Esophagus squamous epithelium (tissue), 5 donors: Measurements from ENCODE around the gene SLC6A19. TPM values are rescaled to one million over a fixed set of nuclear protein-coding genes. Genes with fewer than 3 reads are reported as not detected.

Experiments used
- DNase-seq: peaks from one replicate; lab custom pipeline; 2025; lab: John Stamatoyannopoulos, UW
- H3K27ac ChIP-seq, 4 donors: fragments of 200-600 bp; sonication (generic); one replicate each; pipeline ENCODE4 v1.5.1; 2016 to 2019; ENCODE audit warnings: mild to moderate bottlenecking in 1 of 4
- H3K27me3 ChIP-seq, 4 donors: fragments of 200-600 bp; sonication (generic); 1 replicate in 3 of 4; 2 replicates in 1 of 4; pipeline versions ENCODE4 v1.5.1 to v1.6.0; 2017 to 2021; ENCODE audit warnings: antibody characterized with exemption in 1 of 4
- H3K36me3 ChIP-seq, 3 donors: fragments of 200-600 bp; sonication (generic); one replicate each; pipeline ENCODE4 v1.5.1; 2016 to 2019
- H3K4me1 ChIP-seq, 3 donors: fragments of 200-600 bp; sonication (generic); one replicate each; pipeline ENCODE4 v1.5.1; 2017 to 2019
- H3K4me3 ChIP-seq, 4 donors: fragments of 200-600 bp; sonication (generic); 1 replicate in 3 of 4; 2 replicates in 1 of 4; pipeline ENCODE4 v1.5.1; 2016 to 2019; ENCODE audit warnings: mild to moderate bottlenecking in 2 of 4, moderate library complexity in 1 of 4
- H3K9me3 ChIP-seq, 3 donors: fragments of 200-600 bp; sonication (generic); one replicate each; pipeline ENCODE4 v1.5.1; 2016 to 2019
- POLR2A ChIP-seq, 4 donors: fragments of 450-650 bp; IDR thresholded peaks; one replicate each; pipeline ENCODE4 v1.6.1; 2017; ENCODE audit warnings: antibody characterized with exemption in 4 of 4, mild to moderate bottlenecking in 4 of 4, moderate library complexity in 3 of 4
- WGBS, 2 donors: methylation state at CpG; one replicate each; pipeline ENCODE4 v1.1.5; 2018; 5-methylcytosine and 5-hydroxymethylcytosine counted together
- intact Hi-C: fragments of 100-400 bp; cut with DNase I; formaldehyde crosslinking; loops from one replicate; pipeline ENCODE4 v1.15.0; 2022
- total RNA-seq, 4 donors: library from RNA; depleted of rRNA; stranded (reverse); fragments of >200 nt; gene quantifications; one replicate each; pipeline ENCODE4 v1.1.0, GENCODE V29; 2016
- TF ChIP-seq, protein P1 (sequence below), 6 experiments: fragments of 450-650 bp in 4 of 6; fragments of 200-600 bp in 2 of 6; sonication (generic) in 2 of 6; IDR thresholded peaks; one replicate each; pipeline ENCODE4 v1.5.1; 2016 to 2019; ENCODE audit warnings: antibody characterized with exemption in 6 of 6, mild to moderate bottlenecking in 4 of 6, moderate library complexity in 4 of 6
- donor health status: DM: yes; HTN: yes; CAD: no.

Gene SLC6A19
- total RNA-seq, 4 donors from 2014 or later = not detected

GRCh38 chr5:1164696-1165630 is 36.4 kb upstream of the SLC6A19 start:
- H3K27me3 ChIP-seq = peaks cover 0 to 69% (median 0%) of the 10 kb centered on the region in 4 donors

GRCh38 chr5:1165864-1166263 is 35.5 kb upstream of the SLC6A19 start:
- Histone ChIP-seq H3K4me1 (peaks cover 8 to 29% (median 17%) of the 10 kb centered on the region in 3 donors), H3K9me3 (no peaks in the 10 kb centered on the region), H3K4me3 (no peak overlapping the region), H3K36me3 (no peaks in the 10 kb centered on the region), H3K27ac (no peak overlapping the region), H3K27me3 (peaks cover 0 to 60% (median 0%) of the 10 kb centered on the region in 4 donors)
- intact Hi-C loops = loop anchor here (5.0 to 10.0 kb wide), 2 partner anchors 241 to 476 kb away; no protein-coding TSS in a partner anchor
- no peak for DNase-seq
- TF ChIP-seq POLR2A (IDR thresholded peaks at IDR 0.05) = no peak
- TF ChIP-seq, protein P1, sequence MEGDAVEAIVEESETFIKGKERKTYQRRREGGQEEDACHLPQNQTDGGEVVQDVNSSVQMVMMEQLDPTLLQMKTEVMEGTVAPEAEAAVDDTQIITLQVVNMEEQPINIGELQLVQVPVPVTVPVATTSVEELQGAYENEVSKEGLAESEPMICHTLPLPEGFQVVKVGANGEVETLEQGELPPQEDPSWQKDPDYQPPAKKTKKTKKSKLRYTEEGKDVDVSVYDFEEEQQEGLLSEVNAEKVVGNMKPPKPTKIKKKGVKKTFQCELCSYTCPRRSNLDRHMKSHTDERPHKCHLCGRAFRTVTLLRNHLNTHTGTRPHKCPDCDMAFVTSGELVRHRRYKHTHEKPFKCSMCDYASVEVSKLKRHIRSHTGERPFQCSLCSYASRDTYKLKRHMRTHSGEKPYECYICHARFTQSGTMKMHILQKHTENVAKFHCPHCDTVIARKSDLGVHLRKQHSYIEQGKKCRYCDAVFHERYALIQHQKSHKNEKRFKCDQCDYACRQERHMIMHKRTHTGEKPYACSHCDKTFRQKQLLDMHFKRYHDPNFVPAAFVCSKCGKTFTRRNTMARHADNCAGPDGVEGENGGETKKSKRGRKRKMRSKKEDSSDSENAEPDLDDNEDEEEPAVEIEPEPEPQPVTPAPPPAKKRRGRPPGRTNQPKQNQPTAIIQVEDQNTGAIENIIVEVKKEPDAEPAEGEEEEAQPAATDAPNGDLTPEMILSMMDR (IDR thresholded peaks at IDR 0.05) = no peak

More at GRCh38 chr5:1164696-1165630, 36.4 kb upstream of the SLC6A19 start:
- Histone ChIP-seq H3K9me3 (no peaks in the 10 kb centered on the region), H3K36me3 (no peaks in the 10 kb centered on the region), H3K4me1 (peaks cover 8 to 29% (median 17%) of the 10 kb centered on the region in 3 donors), H3K27ac (no peak overlapping the region), H3K4me3 (no peak overlapping the region)
- 80 to 82% methylated on average over 13 to 17 of the region's 27 CpGs for WGBS, 2 donors
- TF ChIP-seq, protein P1 (IDR thresholded peaks at IDR 0.05) = no peak
- no peak for TF ChIP-seq POLR2A (IDR thresholded peaks at IDR 0.05)
- intact Hi-C loops = loop anchor here (5.0 to 10.0 kb wide), 2 partner anchors 240 to 477 kb away; no protein-coding TSS in a partner anchor
- DNase-seq = no peak

DNA sequence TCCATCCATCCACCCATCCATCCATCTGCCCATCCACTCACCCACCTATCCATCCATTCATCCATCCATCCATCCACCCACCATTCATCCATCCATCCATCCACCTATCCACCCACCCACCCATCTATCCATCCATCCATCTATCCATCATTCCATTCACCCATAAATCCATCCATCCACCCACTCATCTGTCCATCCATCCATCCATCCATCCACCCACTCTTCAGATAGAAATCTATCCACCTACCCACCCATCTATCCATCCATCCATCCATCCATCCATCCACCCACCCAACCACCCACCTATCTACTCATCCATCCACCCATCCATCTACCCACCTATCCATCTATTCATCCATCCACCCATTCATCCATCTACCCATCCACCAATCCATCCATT is 35.0 kb upstream of the SLC6A19 start:
- no peak for DNase-seq
- H3K27ac ChIP-seq = no peak overlapping the region
- intact Hi-C loops = loop anchor here (5.0 to 10.0 kb wide), 2 partner anchors 242 to 476 kb away; no protein-coding TSS in a partner anchor
- TF ChIP-seq POLR2A (IDR thresholded peaks at IDR 0.05) = no peak
- TF ChIP-seq, protein P1 (IDR thresholded peaks at IDR 0.05) = no peak
- H3K36me3 ChIP-seq = no peaks in the 10 kb centered on the region
- H3K4me1 ChIP-seq = peaks cover 8 to 26% (median 17%) of the 10 kb centered on the region in 3 donors
- H3K27me3 ChIP-seq = peaks cover 0 to 58% (median 0%) of the 10 kb centered on the region in 4 donors
- no peak overlapping the region for H3K4me3 ChIP-seq
- H3K9me3 ChIP-seq = no peaks in the 10 kb centered on the region

- no peak for DNase-seq
- TF ChIP-seq POLR2A (IDR thresholded peaks at IDR 0.05) = no peak
- TF ChIP-seq, protein P1 (IDR thresholded peaks at IDR 0.05) = no peak
- H3K9me3 ChIP-seq = no peaks in the 10 kb centered on the region
- no peaks in the 10 kb centered on the region for H3K36me3 ChIP-seq
- 42 to 51% methylated on average over 3 to 4 of the region's 4 CpGs for WGBS, 2 donors
- peaks cover 8 to 16% (median 8%) of the 10 kb centered on the region in 3 donors for H3K4me1 ChIP-seq
- no peak overlapping the region for H3K27ac ChIP-seq
- H3K27me3 ChIP-seq = peaks cover 0 to 54% (median 0%) of the 10 kb centered on the region in 4 donors
- intact Hi-C loops = loop anchor here (5.0 to 10.0 kb wide), 2 partner anchors 243 to 475 kb away; no protein-coding TSS in a partner anchor
- no peak overlapping the region for H3K4me3 ChIP-seq
Measured at GRCh38 chr5:1167361-1167727, 34.1 kb upstream of the SLC6A19 start.
